NCI-H187 treated with DMSO at 0.1 percent for 48 hours (cell line): ENCODE results near the gene BARX2.
"Not testable (repeated sequence)": the region's sequence is repeated elsewhere in the genome, so short reads cannot be mapped to it uniquely, and the experiment has no call there.

Experiments used
- DNase-seq: peaks from one replicate; lab custom pipeline; 2025; lab: John Stamatoyannopoulos, UW

The BARX2 gene, protein sequence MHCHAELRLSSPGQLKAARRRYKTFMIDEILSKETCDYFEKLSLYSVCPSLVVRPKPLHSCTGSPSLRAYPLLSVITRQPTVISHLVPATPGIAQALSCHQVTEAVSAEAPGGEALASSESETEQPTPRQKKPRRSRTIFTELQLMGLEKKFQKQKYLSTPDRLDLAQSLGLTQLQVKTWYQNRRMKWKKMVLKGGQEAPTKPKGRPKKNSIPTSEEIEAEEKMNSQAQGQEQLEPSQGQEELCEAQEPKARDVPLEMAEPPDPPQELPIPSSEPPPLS

DNA sequence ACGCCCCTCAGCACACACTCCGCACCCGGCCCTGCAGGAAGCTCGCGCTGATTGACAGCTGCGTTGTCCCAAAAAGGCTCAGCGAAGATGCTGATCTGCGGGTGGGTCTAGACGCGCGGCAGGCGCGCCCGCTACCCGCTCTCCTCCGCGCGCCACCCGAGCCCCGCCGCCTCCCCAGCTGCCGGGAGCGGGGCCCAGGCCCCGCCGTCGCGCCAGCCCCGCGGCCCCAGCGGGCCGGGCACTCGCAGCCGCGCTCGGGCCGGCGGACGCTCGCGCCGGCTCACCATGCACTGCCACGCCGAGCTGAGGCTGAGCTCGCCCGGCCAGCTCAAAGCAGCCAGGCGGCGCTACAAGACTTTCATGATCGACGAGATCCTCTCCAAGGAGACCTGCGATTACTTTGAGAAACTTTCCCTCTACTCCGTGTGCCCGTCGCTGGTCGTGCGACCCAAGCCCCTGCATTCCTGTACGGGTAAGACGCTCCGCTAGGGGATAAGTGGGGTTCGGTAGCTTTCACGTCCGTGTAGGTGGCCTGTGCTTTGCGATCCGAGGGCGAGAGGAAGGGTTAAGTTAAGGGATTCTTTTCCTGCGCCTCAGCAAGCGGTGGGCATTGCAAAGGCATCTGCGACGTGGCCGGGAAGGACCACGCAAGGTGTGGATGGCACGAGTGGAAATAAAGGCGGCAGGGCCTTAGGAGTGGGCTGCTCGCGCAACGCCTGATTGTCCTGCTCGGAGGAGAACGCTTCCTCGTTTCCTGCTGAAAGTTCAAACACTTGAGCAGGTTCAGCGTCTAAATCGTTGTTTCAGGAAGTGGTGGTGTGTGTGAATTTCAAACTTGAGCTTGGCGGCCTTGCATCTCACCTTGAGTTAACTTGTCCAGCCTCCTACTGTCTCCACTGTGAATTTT lies at the start of gene BARX2:
BARX2 (plus strand) TSS at position 98 of the 907 bp plus-strand sequence; CDS start at position 286, 188 bp downstream.
- no peak for DNase-seq

DNA sequence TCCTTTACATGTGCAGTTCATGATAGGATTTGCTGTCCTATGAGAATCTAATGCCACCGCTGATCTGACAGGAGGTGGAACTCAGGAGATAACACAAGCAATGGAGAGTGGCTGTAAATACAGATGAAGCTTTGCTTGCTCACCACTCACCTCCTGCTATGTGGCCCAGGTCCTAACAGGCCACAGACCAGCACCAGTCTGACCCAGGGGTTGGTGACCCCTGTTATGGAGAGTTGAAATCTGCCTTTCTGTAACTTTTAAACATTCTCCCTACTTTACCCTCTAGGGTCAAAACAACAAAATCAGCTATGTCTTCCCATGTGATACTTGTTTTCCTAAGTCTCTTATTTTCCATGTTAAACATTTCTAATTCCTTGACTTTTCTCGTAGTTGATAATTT lies 48.7 kb upstream of the BARX2 start:
- DNase-seq, result no peak

DNA sequence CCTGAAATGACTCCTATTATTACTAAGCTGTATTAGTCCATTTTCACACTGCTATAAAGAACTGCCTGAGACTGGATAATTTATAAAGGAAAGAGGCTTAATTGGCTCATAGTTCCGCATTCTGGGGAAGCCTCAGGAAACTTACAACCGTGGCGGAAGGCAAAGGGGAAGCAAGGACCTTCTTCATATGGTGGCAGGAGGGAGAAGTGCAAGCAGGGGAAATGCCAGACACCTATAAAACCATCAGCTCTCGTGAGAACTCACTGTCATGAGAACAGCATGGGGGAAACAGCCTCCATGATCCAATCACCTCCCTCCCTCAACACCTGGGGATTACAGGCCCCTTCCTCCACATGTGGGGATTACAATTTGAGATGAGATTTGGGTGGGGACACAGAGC lies 47.9 kb upstream of the BARX2 start:
- DNase-seq, result not testable (repeated sequence)

DNA sequence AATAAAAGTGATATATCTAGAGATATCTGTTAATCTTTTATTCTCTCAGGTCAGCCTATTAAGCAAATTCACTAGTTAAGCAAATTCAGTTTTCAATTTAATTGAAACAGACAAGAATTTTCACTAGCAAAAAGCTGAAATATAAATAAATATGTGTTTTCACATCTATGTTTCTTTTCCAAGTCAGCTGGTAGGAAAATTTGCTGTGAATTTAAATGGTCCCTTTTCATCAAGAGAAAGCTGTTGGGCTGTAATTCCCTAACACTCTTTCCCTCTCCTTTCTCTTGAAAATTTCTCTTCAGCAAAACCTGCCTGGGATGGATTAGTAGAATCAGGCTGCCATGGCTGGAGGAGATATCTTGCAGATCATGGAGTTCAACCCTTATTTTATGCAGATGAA lies 46.9 kb upstream of the BARX2 start:
- DNase-seq, result no peak

DNA sequence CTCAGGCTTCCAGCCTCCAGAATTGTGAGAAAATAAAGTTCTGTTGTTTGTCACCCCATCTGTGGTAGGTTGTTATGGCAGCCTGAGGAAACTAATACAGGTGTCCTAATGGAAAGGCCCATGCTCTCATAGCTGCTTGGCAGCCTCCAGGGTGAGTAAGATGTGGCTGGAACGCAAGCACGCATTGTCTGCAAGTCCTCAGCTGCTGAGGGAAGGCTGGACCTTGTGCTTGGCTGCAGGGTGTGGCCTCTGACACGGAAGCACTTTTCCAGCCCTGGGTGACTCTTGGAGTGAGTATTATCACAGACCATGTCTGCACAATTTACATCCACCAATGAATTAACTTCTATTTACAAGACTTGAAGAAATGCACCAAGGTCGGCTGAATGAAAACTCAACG lies 44.4 kb upstream of the BARX2 start:
- DNase-seq, result no peak

DNA sequence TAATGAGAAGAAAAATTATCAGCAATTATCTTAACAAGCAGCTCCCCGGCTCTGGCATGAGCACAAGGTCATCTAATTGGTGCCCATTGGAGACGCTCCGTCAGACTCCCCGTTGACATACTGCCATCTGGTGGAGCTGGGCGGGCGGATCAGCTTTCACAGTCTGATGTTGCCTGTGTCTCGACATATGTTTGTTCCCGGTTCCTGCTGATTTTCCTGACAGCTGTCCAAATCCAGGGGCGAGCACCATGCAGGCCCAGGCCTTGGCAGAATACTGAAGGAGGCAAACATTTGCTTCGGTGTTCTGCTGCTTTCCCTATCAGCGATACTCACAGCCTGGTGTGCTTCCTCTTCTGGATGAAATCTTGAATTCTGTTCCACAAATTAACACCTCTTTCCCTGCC lies 43.8 kb upstream of the BARX2 start:
- DNase-seq, result peak; percentile 16

DNA sequence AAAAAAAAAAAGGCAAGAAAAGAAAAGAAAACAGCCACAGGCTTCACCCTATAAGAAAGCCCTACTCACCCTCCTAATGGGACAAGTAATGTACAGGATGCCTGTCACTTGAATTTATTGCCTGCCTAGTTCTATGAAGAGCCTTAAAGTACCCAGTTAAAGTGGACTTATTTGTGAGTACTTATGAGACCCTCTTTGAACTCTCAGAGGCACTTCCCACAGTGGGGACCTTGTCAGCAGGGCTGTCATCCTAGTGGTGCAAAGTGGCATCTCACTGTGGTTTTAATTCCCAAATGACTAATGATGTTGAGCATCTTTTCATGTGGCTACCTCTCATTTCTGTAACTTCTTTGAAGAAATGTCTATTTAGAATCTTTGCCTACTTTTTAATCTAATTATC lies 41.8 kb upstream of the BARX2 start:
- no peak for DNase-seq

DNA sequence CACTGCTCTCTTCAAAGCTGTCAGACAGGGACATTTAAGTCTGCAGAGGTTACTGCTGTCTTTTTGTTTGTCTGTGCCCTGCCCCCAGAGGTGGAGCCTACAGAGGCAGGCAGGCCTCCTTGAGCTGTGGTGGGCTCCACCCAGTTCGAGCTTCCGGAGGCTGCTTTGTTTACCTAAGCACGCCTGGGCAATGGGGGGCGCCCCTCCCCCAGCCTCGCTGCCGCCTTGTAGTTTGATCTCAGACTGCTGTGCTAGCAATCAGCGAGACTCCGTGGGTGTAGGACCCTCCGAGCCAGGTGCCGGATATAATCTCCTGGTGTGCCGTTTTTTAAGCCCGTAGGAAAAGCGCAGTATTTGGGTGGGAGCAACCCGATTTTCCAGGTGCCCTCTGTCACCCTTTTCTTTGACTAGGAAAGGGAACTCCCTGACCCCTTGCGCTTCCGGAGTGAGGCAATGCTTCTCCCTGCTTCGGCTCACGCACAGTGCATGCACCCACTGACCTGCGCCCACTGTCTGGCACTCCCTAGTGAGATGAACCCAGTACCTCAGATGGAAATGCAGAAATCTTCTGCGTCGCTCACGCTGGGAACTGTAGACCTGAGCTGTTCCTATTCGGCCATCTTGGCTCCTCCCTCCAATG lies 31.2 kb upstream of the BARX2 start:
- DNase-seq, result not testable (repeated sequence)

DNA sequence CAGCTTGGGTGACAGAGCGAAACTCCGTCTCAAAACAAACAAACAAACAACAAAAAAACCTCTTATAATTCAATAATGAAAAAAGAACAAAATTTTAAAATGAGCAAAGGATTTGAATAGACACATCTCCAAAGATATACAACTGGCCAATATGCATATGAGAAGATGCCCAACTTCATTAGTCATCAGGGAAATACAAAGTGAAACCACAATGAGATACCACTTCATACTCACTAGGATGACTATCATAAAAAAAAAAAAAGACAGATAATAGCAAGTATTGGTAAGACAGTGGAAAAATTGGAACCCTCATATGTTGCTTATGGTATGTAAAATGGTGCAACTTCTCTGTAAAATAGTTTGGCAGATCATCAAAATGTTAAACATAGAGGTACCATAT lies 28.7 kb upstream of the BARX2 start:
- DNase-seq, result no peak

DNA sequence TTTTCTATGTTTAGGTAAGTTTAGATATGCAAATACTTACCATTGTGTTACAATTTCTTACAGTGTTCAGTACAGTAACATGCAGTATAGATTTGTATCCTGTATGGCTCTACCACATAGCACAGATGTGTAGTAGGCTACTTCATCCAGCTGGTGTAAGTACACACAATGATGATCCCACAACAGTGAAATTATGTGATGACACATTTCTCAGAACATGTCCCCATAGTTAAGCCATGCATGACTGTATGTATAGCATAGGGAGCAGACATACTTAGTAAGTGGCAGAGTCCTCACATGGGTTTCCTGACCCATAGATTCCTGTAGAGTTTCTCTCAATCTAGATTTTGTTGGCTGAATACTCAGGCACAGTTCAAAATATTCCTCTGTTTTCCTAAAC lies 26.8 kb upstream of the BARX2 start:
- no peak for DNase-seq

DNA sequence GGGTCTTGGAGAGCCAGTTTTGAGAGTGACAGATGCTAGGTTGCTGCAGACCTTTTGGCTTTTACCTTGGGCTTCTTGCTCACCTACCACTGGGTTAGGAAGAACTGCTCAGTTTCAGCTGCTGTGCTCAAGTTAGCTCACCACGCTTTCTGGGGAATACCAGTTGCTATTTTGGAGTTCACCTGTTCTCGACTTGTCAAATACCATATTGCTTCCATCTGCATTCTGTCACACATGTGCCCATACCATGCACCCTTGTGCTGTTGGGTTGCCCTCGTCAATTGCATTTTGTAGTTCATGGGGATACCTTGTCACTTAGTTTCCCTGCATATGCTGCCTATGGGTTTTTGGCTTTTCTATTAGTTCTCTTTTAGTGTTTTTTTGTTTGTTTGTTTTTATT lies 23.0 kb upstream of the BARX2 start:
- no peak for DNase-seq

DNA sequence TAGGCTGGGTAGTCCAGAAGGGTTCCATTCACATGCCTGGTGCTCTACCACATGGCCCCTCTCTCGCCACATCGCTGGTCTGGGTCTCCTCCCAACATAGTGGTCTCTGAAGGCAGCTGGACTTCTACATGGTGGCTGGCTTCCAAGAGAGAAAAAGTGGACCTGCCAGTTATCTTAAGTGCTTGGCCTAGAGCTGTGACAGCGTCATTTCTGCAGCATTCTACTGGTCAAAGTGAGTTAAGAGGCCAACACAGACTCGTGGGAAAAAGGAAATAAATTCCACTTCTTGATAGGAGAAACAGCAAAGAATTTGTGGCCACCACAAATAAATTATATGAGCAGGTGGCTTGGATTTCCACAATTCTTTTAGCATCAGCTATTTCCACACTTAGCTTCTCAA lies 21.0 kb upstream of the BARX2 start:
- DNase-seq, result no peak

DNA sequence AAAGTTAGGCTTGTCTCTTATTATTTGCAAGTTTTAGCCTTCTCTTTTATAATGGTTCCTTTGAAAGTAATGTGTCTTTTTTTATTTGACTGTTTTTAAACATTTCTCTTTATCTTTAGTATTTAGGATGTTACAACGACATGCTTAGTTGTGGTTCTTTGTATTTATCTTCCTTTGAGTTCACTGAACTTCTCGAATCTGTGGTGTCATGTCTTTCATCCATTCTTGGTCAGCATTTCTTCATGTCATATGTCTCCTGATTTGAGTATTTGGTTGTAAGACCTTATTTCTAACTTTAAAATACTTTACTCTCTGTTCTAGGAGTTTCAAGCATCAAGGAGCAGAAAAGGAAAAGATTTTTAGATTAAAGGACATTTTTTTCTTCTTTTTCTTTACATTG lies 15.9 kb upstream of the BARX2 start:
- DNase-seq, result no peak

DNA sequence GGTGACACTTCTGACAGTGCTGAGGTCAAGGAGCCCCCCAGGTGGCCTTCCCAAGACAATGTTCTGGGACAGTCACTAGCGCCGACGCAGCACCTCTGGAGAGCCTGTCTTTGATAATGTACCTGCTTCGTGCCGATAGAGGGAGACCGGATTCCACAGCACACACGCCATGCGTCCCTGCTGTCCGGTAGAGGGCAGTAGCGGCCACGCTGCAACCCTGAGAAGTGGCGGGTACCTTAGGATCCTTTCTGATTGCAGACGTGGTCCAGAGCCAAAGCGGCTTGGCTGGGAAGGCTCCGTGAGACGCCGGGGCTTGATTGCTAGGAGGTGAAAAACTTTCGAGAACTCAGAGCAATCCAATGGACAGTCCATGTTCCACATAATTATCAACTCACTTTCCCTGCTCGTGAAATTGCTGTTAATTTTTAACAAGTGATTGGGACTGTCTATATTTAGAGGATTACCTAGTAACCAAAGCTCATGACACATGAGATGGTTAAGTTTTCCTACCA lies 11.4 kb upstream of the BARX2 start:
- no peak for DNase-seq

DNA sequence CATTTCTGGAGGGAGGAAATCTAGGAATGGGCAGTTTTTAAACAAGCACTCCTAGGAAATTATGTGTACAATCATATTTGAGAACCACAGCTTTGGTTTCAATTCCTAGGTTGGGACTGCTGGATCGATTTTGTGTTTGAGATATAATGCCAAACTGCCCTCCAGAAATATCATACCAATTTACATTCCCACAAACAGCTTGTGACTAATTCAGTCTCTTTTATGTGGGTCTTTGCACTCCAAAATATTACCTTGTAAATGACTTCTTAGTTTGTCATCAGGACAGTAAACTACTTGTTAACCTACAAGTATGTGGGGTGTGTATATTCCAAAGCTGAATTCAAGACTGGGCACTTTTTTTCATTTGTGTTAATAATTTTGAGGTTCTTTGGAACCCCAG lies 9.8 kb upstream of the BARX2 start:
- DNase-seq, result no peak

DNA sequence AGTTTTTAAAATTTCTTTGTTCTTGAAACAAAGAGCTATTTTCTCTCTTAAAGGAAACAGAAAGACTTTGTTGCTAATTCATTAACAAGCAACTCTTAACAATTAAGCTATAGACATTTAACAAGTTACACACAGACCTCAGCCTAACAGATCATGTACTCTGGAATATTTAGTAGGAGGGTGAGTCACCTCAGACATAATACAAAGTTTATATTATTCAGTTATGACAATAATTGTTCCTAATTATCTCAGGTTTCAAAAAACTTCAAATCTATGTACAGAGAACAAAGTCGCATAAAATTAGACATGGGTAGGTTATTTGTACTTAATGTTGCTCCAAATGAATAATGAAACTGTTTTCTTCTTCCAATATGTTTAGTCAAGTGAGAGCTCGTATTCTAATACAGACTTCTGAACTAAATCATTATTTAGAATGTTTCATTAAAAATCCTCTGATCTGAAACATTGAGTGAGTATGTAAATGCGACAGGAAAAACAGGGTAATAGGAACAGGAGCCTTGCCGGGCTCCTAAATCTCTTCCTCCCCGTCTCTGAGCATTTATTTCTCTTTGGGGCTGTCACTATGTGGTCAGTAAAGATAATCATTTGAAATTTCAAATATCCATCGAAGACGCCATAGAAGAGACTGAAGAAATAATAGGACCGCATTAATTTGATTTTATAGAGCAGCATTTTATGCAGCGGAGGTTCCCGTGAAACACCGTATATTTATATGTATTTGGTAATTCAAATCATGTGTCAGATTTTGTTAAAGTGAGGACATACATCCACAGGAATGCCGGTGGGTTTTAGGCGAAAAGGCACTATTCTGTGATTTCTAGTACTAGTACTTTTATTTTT lies 8.7 kb upstream of the BARX2 start:
- DNase-seq, result no peak

DNA sequence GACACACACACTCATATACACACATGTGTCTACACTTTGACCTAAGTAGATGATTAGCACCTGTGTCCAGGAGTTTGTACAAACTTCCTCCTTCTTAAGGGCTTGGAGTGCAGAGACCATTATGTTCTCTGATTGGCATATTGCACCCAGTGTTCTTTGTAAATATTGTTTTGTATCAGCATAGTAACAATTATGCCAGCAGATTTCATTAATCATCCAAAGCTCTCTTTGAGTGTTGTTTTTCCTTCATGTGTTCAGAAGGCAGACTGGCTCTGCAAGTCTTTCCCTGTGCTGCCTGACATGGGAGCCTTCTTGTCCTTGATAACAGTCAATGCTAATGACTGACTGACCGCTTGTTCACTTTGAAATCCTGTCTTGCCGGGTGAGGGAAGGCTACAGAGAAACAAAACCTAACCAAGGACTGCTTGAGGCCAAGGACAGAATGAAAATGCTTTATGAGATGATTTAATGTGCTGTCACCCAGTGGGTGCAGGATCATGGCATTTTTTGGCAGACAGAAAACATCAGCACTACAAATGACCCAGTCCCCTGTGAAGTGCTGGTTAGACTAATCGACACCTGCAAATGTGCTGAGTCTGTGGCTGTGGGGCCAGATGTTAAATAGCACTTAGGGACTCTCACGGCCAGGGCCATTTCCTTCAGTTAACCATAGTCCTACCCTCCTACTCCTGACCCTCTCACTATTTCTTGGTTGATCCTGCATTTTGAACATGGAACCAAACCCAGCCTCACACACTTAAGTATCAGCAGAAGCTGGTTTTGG lies 6.6 kb upstream of the BARX2 start:
- DNase-seq, result no peak

DNA sequence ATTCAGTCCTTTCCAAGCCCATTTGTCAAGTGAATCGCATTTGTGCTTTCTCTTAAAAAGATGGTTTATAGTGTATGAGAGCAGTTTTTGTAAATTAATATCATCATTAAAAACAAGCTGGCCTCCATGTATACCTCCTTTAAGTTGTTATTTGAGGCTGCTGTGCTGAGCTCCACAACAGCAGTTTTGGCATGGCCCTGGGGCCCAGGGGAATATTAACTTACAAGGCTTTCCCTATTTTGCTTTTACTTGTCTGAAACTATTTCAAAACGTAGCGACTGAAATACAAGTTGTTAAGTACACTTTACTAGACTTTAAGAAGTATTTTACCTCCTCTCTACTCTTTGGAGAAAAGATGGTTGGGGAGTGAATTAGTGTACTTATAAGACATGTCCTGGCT lies 4.9 kb upstream of the BARX2 start:
- no peak for DNase-seq

DNA sequence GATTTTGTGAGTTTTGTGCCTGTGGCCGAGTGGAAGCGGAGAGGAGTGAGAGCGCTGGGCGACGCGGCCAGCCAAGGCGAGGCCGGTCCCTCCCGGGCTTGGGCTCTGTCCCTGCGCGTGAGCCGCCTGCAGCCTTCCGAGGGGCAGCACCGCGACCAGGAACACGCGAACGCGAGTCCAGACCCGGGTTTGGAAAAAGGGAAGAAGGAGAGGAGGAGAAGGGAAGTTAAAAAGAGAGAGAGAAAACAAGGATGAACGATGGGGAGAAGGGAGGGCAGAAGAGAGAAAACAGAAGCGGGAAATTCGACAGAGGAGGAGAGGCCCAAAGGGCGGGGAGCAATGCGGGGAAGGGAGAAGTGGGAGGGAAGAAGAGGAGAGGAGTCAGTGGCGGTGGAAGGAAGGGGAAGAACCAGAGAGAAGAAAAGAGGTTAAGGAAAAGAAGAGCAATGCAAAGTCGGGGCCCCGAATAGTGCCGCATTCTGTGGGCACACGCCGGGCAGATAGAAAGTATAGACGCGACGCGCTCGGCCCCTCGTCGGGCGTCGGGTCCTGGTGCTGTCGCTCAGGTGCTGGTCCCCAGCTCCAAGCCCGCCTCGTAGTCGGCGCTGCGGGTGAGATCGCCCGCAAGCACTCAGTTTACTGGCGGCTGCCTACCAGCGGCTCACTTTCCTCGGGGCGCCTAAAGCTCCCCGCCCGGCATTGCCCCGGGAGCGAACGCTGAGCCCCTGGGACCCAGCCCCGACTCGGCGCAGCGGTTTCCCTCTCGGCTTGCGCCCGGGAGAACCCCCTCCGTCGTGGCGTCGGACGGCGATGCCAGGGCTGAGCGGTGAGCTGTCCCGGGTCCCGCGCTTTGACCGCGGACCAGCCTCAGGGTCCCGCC lies 2.8 kb upstream of the BARX2 start:
- DNase-seq, result no peak

DNA sequence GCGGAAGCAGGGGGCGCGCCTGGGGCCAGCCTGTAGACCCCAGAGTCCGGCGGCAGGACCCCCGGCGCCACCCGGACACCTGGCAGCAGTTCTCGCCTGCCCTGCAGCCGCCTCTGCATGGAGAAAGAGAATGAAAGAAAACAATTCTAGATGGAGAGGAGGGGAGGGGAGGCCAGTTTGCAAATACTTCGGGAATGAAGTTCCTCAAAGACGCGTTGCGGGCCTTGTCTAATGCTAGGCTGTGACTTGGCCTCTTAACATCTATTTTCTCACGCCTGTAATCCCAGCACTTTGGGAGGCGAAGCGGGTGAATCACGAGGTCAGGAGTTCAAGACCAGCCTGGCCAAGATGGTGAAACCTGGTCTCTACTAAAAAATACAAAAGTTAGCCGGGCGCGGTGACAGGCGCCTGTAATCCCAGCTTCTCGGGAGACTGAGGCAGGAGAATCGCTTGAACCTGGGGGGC lies 2.1 kb upstream of the BARX2 start:
- DNase-seq, result no peak
